OCI-LY1 (cell line): ENCODE results near the gene CREB5.

ENCODE experiments used
- H2AFZ ChIP-seq: fragments of 200-600 bp; sonication (generic), shearing (Covaris generic); 2 replicates; pipeline ENCODE4 v1.6.0; 2014; ENCODE audit warnings: antibody characterized with exemption, mild to moderate bottlenecking, low read length
- H3F3A ChIP-seq: fragments of 200-600 bp; sonication (generic), shearing (Covaris generic); 2 replicates; pipeline ENCODE4 v1.6.0; 2014; ENCODE audit warnings: mild to moderate bottlenecking, antibody characterized with exemption, low read length, moderate library complexity; ENCODE audit not compliant: insufficient read depth
- H3K27ac ChIP-seq: fragments of 200-600 bp; sonication (generic); 2 replicates; pipeline ENCODE4 v1.5.1; 2014; ENCODE audit warnings: low read length, mixed run types, mild to moderate bottlenecking, low read depth; ENCODE audit not compliant: poor library complexity, severe bottlenecking
- H3K27me3 ChIP-seq: fragments of 200-600 bp; sonication (generic); 2 replicates; pipeline ENCODE4 v1.6.0; 2014; ENCODE audit warnings: antibody characterized with exemption, mild to moderate bottlenecking, low read length, moderate library complexity; ENCODE audit not compliant: insufficient read depth
- H3K36me3 ChIP-seq: fragments of 200-600 bp; sonication (generic); 2 replicates; pipeline ENCODE4 v1.6.1; 2014; ENCODE audit warnings: mild to moderate bottlenecking, antibody characterized with exemption, low read length, moderate library complexity, mixed read lengths; ENCODE audit not compliant: insufficient read depth
- H3K4me1 ChIP-seq: fragments of 200-600 bp; sonication (generic); 2 replicates; pipeline ENCODE4 v1.5.1; 2014; ENCODE audit warnings: mild to moderate bottlenecking, low read length, moderate library complexity; ENCODE audit not compliant: insufficient read depth, severe bottlenecking
- H3K4me2 ChIP-seq: fragments of 200-600 bp; sonication (generic), shearing (Covaris generic); 2 replicates; pipeline ENCODE4 v1.6.1; 2014; ENCODE audit warnings: low read length
- H3K4me3 ChIP-seq: fragments of 200-600 bp; sonication (generic); 2 replicates; pipeline ENCODE4 v1.5.1; 2014; ENCODE audit warnings: low read length, low read depth, mild to moderate bottlenecking, mixed read lengths; ENCODE audit not compliant: poor library complexity, severe bottlenecking
- H3K79me2 ChIP-seq: fragments of 200-600 bp; shearing (Covaris generic); 2 replicates; pipeline ENCODE4 v1.6.1; 2016; ENCODE audit warnings: mixed run types, low read length, mixed read lengths; ENCODE audit not compliant: insufficient read depth
- H3K9ac ChIP-seq: fragments of 200-600 bp; sonication (generic), shearing (Covaris generic); 2 replicates; pipeline ENCODE4 v1.6.1; 2014; ENCODE audit warnings: mild to moderate bottlenecking, low read length, mixed read lengths
- H3K9me2 ChIP-seq: fragments of 200-600 bp; sonication (generic), shearing (Covaris generic); 2 replicates; pipeline ENCODE4 v1.6.1; 2014; ENCODE audit warnings: low read depth, mild to moderate bottlenecking, low read length, mixed read lengths
- H3K9me3 ChIP-seq: fragments of 200-600 bp; shearing (Covaris generic); 2 replicates; pipeline ENCODE4 v1.6.1; 2014; ENCODE audit warnings: low read length, mixed read lengths
- H4K20me1 ChIP-seq: fragments of 200-600 bp; sonication (generic), shearing (Covaris generic); 2 replicates; pipeline ENCODE4 v1.6.0; 2016; ENCODE audit warnings: mild to moderate bottlenecking, low read length; ENCODE audit not compliant: insufficient read depth
- CTCF ChIP-seq: fragments of 200-600 bp; sonication (generic), shearing (Covaris generic); IDR thresholded peaks from 2 replicates; pipeline ENCODE4 v1.5.1; 2017; ENCODE audit warnings: mild to moderate bottlenecking, antibody characterized with exemption, low read length, moderate library complexity, mixed read lengths
- EZH2 ChIP-seq: fragments of 200-600 bp; sonication (generic), shearing (Covaris generic); IDR thresholded peaks from 2 replicates; pipeline ENCODE4 v1.8.0; 2017; ENCODE audit warnings: borderline replicate concordance, mixed run types, mild to moderate bottlenecking, antibody characterized with exemption, low read length, moderate library complexity, mixed read lengths

The CREB5 gene

GRCh38 chr7:28678431-28678965 is 266.2 kb downstream of the CREB5 start:
- Histone ChIP-seq H3F3A (no peaks in the 10 kb centered on the region), H4K20me1 (no peaks in the 10 kb centered on the region)
- TF ChIP-seq CTCF (no peak), EZH2 (no peak)

DNA sequence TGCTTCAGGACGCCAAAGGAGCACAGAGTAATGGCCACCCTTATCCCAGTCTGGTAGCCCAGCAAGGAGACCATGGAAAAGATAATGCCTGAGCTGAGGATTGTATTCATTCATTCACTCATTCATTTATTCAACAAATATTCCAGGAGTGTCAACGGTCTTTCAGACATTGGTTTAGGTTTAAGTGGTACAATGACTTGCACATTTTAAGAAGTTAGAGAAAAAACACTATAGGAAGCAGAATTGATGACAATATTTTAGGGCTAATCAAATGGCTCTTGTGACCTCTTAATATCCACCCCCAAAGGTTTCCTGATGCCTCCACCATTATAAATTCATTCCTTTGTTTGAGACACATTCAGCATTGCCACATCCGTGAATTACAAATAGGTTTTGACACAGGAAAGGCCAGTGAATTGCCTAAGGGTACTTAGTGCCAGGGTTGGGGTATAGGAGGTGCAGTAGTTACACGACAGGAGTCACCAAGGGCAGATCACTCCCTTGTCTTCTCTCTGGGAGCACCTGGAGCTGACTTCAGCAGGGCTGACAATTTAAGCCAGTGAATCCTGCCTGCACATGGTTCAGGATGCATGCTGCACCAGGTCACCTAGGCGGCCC is 269.5 kb downstream of the CREB5 start:
- Histone ChIP-seq H4K20me1 (peaks cover 2% of the 10 kb centered on the region; the same call in 1 of the 2 replicates), H3F3A (no peaks in the 10 kb centered on the region), H3K9me3 (no peaks in the 10 kb centered on the region), H3K9ac (no peak overlapping the region), H3K27ac (no peak overlapping the region), H3K9me2 (no peaks in the 10 kb centered on the region), H3K36me3 (peaks cover 9% of the 10 kb centered on the region), H3K79me2 (no peaks in the 10 kb centered on the region), H2AFZ (no peak overlapping the region), H3K4me1 (peaks cover 27% of the 10 kb centered on the region), H3K4me3 (no peak overlapping the region), H3K27me3 (no peaks in the 10 kb centered on the region), H3K4me2 (no peak overlapping the region)
- TF ChIP-seq EZH2 (no peak), CTCF (no peak)

More at GRCh38 chr7:28678431-28678965, 266.2 kb downstream of the CREB5 start:
- no peaks in the 10 kb centered on the region for H3K27me3 ChIP-seq
- H3K36me3 ChIP-seq = peaks cover 9% of the 10 kb centered on the region
- no peaks in the 10 kb centered on the region for H3K79me2 ChIP-seq
- no peak overlapping the region for H3K9ac ChIP-seq
- no peaks in the 10 kb centered on the region for H3K9me3 ChIP-seq
- H3K4me2 ChIP-seq = no peak overlapping the region
- peaks cover 2% of the 10 kb centered on the region for H3K4me1 ChIP-seq
- no peak overlapping the region for H3K27ac ChIP-seq
- H2AFZ ChIP-seq = no peak overlapping the region
- H3K4me3 ChIP-seq = no peak overlapping the region
- no peaks in the 10 kb centered on the region for H3K9me2 ChIP-seq

DNA sequence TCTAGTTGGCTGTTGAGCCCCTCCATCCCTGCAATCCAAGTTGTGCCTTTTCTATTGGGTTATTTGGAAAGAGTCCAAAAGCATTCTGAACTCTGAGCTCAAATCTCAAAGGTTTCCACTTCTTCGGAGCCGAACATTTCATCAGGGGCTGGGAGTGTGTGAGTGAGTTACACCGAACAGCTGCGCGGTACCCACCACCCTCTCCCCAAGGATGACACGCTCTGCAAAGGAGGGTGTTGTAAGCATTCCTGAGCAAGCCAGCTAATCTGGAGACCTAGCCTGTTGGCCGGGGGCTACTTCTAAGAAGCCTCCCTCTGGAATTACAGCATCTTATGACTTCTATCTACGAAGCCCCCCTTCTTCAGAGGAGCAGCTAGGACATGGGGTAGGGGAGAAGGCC is 270.5 kb downstream of the CREB5 start:
- Histone ChIP-seq H2AFZ (no peak overlapping the region), H3F3A (no peaks in the 10 kb centered on the region), H3K9me3 (no peaks in the 10 kb centered on the region), H3K9ac (no peak overlapping the region), H4K20me1 (peaks cover 2% of the 10 kb centered on the region; the same call in 1 of the 2 replicates), H3K79me2 (no peaks in the 10 kb centered on the region), H3K4me2 (no peak overlapping the region), H3K4me3 (no peak overlapping the region), H3K27ac (no peak overlapping the region), H3K27me3 (no peaks in the 10 kb centered on the region), H3K9me2 (no peaks in the 10 kb centered on the region), H3K36me3 (peaks cover 14% of the 10 kb centered on the region), H3K4me1 (peaks cover 27% of the 10 kb centered on the region)
- TF ChIP-seq CTCF = no peak
- no peak for TF ChIP-seq EZH2
